ENCODE results near the gene DISC1.

The DISC1 gene

GRCh38 chr1:231861541-231862481, 235.2 kb downstream of the DISC1 start:
- no peak for TF ChIP-seq CTCF (IDR thresholded peaks at IDR 0.05; ENCODE audit: insufficient read depth, low read depth, low read length, missing control alignments)
- DNase-seq (ENCODE audit: low read depth) = no peak
- H3K4me3 ChIP-seq (ENCODE audit: low read depth, low read length) = no peak overlapping the region

GRCh38 chr1:231862611-231863010, 236.0 kb downstream of the DISC1 start:
- no peak overlapping the region for H3K4me3 ChIP-seq (ENCODE audit: low read depth, low read length)
- DNase-seq (ENCODE audit: low read depth) = no peak
- no peak for TF ChIP-seq CTCF (IDR thresholded peaks at IDR 0.05; ENCODE audit: insufficient read depth, low read depth, low read length, missing control alignments)

- no peak for DNase-seq (ENCODE audit: low read depth)
- H3K4me3 ChIP-seq (ENCODE audit: low read depth, low read length) = no peak overlapping the region
- TF ChIP-seq CTCF (IDR thresholded peaks at IDR 0.05; ENCODE audit: insufficient read depth, low read depth, low read length, missing control alignments) = no peak
Observed at GRCh38 chr1:231865331-231865730, 238.7 kb downstream of the DISC1 start.

- DNase-seq (ENCODE audit: low read depth) = peak; percentile 49
- peak; percentile 67 for TF ChIP-seq CTCF (IDR thresholded peaks at IDR 0.05; ENCODE audit: insufficient read depth, low read depth, low read length, missing control alignments)
Observed at GRCh38 chr1:231866392-231867331, 240.1 kb downstream of the DISC1 start.

GRCh38 chr1:231867607-231868006, 241.0 kb downstream of the DISC1 start:
- no peak for DNase-seq (ENCODE audit: low read depth)

More at GRCh38 chr1:231866392-231867331, 240.1 kb downstream of the DISC1 start:
- H3K4me3 ChIP-seq (ENCODE audit: low read depth, low read length) = no peak overlapping the region

More at GRCh38 chr1:231867607-231868006, 241.0 kb downstream of the DISC1 start:
- H3K4me3 ChIP-seq (ENCODE audit: low read depth, low read length) = no peak overlapping the region
- TF ChIP-seq CTCF (IDR thresholded peaks at IDR 0.05; ENCODE audit: insufficient read depth, low read depth, low read length, missing control alignments) = no peak
